Measurements from ENCODE around the gene ZNF837. TPM values are rescaled to one million over a fixed set of nuclear protein-coding genes. Genes with fewer than 3 reads are reported as not detected.
"Not testable (repeated sequence)": the region's sequence is repeated elsewhere in the genome, so short reads cannot be mapped to it uniquely, and the experiment has no call there.

ZNF837 gene
- total RNA-seq, 1 donor from 2014 or later: 1.2 TPM

DNA sequence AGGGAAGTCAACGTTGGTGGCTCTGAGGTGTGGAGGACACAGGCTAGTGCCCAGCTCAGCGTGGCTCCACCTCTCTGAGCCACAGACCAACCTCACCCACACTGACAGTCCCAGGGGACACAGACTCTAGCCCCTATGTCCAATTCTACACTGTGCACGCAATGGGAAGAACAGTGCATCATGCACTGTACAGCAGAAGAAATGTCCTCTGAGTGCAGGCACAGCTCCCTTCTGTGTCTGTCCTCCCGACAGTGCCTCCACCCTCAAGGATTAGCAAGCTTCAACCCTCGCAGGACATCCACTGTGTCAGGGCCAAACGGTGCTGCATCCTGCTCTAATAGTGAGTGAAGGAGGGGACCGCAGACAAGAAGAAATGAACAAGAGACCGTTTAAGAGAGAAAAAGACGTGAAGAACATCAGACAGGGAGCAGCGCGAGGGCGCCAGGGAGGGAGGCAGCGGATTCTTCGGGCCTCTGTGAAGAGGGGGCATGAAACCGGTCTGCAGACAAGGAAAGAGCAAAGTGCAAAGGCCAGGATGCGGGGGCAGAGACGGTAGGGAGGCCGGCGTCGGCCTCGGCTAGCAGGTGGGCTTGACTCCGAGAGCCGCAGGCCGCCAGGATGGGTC is 681 bp downstream of the ZNF837 start:
- Histone ChIP-seq H3K27ac (peak overlapping the region; percentile 90), H3K4me3 (peak overlapping the region; percentile 69 to 72), H3K36me3 (no peaks in the 10 kb centered on the region), H3K9me3 (no peaks in the 10 kb centered on the region), H3K27me3 (no peaks in the 10 kb centered on the region), H3K4me1 (peaks cover 23% of the 10 kb centered on the region)
- intact Hi-C loops (cut with DNase I): loop anchor here (5.0 kb wide), 1 partner anchor 87 kb away; the partner anchor contains the start of gene ZNF324
- no peak for DNase-seq (ENCODE audit: extremely low spot score in 2 of 2)
- TF ChIP-seq, protein P1, sequence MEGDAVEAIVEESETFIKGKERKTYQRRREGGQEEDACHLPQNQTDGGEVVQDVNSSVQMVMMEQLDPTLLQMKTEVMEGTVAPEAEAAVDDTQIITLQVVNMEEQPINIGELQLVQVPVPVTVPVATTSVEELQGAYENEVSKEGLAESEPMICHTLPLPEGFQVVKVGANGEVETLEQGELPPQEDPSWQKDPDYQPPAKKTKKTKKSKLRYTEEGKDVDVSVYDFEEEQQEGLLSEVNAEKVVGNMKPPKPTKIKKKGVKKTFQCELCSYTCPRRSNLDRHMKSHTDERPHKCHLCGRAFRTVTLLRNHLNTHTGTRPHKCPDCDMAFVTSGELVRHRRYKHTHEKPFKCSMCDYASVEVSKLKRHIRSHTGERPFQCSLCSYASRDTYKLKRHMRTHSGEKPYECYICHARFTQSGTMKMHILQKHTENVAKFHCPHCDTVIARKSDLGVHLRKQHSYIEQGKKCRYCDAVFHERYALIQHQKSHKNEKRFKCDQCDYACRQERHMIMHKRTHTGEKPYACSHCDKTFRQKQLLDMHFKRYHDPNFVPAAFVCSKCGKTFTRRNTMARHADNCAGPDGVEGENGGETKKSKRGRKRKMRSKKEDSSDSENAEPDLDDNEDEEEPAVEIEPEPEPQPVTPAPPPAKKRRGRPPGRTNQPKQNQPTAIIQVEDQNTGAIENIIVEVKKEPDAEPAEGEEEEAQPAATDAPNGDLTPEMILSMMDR (IDR thresholded peaks at IDR 0.05): no peak
- TF ChIP-seq POLR2A (IDR thresholded peaks at IDR 0.05): no peak

DNA sequence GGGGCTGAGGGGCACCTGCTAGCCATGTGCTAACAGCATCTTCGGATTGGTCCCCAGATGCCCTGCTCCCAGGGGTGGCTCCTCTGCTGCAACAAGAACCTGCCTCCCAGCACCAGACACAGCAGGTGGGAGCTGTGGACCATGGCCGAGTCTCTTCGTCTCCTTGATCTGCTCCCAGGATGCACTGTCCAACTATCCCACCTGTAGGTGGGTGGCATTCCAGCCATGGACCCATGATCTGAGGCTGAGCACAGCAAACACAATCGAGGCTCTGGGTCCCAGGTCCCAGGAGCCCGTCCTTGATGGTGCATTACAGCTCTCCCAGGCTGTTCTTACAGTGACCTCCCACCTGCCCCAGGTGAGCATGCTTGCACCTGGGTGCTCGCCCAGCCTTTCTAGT is 1.6 kb downstream of the ZNF837 start:
- intact Hi-C loops (cut with DNase I): no loop called here
- Histone ChIP-seq H3K4me1 (peaks cover 23% of the 10 kb centered on the region), H3K27me3 (no peaks in the 10 kb centered on the region), H3K9me3 (no peaks in the 10 kb centered on the region), H3K27ac (no peak overlapping the region), H3K4me3 (no peak overlapping the region), H3K36me3 (no peaks in the 10 kb centered on the region)
- TF ChIP-seq, protein P1 (IDR thresholded peaks at IDR 0.05): no peak
- TF ChIP-seq POLR2AphosphoS5 (IDR thresholded peaks at IDR 0.05; ENCODE audit: insufficient read depth in 1 of 2, low read depth in 1 of 2) (no peak), POLR2A (IDR thresholded peaks at IDR 0.05) (no peak)
- DNase-seq (ENCODE audit: extremely low spot score in 2 of 2): no peak

DNA sequence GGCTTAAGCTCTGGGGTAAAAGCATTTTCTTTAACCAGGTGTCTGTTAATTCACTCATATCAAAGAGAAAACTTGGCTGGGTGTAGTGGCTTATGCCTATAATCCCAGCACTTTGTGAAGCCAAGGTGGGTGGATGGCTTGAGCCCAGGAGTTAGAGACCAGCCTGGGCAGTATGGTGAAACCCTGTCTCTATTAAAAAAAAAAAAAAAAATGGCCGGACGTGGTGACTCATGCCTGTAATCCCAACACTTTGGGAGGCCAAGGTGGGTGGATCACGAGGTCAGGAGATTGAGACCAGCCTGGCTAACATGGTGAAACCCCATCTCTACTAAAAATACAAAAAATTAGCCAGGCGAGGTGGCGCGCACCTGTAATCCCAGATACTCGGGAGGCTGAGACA is 4.1 kb downstream of the ZNF837 start:
- intact Hi-C loops (cut with DNase I); H3K27ac ChIP-seq; DNase-seq (ENCODE audit: extremely low spot score in 2 of 2); H3K27me3 ChIP-seq; H3K4me3 ChIP-seq; H3K9me3 ChIP-seq; H3K36me3 ChIP-seq: not testable (repeated sequence)
- H3K4me1 ChIP-seq: peaks cover 15% of the 10 kb centered on the region

DNA sequence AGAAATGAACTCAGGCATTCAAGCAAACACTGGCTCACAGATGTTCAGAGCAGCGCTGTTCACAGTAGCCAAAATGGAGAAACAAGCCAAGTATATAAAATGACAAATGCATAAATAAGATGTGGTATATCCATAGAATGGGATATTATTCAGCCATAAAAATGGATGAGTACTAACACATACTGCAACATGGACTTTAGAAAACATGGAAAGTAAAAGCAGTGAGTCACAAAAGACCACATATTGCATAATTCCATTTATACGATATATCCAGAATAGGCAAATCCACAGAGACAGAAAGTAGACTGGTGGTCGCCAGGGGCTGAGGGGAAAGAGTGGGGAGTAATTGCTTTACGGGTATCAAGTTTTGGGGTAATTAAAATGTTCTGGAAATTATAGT is 6.6 kb downstream of the ZNF837 start:
- Histone ChIP-seq H3K36me3 (no peaks in the 10 kb centered on the region), H3K27ac (no peak overlapping the region), H3K9me3 (no peaks in the 10 kb centered on the region), H3K4me1 (no peaks in the 10 kb centered on the region), H3K27me3 (no peaks in the 10 kb centered on the region), H3K4me3 (no peak overlapping the region)
- intact Hi-C loops (cut with DNase I): no loop called here
- no peak for TF ChIP-seq POLR2A (IDR thresholded peaks at IDR 0.05)
- TF ChIP-seq, protein P1 (IDR thresholded peaks at IDR 0.05): no peak
- TF ChIP-seq POLR2AphosphoS5 (IDR thresholded peaks at IDR 0.05; ENCODE audit: insufficient read depth in 1 of 2, low read depth in 1 of 2): no peak
- DNase-seq (ENCODE audit: extremely low spot score in 2 of 2): no peak

DNA sequence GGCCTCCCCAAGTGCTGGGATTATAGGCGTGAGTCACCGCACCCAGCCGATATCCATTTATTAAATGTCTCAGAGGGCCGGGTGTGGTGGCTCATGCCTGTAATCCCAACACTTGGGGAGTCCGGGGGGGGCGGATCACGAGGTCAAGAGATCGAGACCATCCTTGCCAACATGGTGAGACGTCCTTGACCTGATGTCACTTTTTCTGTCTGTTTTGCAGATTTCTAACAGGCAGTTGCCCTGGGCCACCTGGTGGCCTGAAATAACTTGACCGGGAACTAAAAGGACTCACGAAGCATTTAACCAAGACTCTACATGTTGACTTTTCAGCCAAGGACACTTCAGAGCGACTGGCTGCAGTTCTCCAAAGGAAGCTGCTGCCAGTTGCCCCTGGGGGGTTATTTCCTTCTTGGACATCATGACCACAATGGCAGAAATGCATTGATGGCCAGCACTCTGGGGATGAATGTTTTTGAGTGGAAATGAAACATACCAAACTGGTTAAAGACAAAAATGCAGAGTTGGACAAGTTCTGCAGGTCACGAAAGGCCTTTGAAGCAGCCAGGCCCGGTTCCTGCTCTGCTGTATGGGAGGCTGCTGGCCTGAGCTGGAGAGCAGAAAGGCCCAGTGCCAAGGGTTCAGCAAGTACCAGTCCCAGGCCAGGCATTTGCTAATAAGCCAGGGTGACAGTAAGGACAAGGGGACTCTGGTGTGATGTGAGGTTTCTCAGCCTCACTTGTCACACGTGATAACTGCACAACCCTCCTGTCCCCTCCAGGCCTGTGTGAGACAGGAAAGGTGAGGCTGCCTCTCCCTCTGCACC is 8.3 kb downstream of the ZNF837 start:
- no peak for DNase-seq (ENCODE audit: extremely low spot score in 2 of 2)

More for the DNA sequence above, 8.3 kb downstream of the ZNF837 start:
- TF ChIP-seq POLR2AphosphoS5 (IDR thresholded peaks at IDR 0.05; ENCODE audit: insufficient read depth in 1 of 2, low read depth in 1 of 2): no peak
- TF ChIP-seq POLR2A (IDR thresholded peaks at IDR 0.05): no peak
- TF ChIP-seq, protein P1 (IDR thresholded peaks at IDR 0.05): no peak
- no peak overlapping the region for H3K4me3 ChIP-seq
- no peaks in the 10 kb centered on the region for H3K36me3 ChIP-seq
- no peaks in the 10 kb centered on the region for H3K4me1 ChIP-seq
- no peaks in the 10 kb centered on the region for H3K27me3 ChIP-seq
- H3K27ac ChIP-seq: no peak overlapping the region
- intact Hi-C loops (cut with DNase I): no loop called here
- no peaks in the 10 kb centered on the region for H3K9me3 ChIP-seq
